HG03442 (cell line): ENCODE results near the gene F9.

ENCODE experiments used
- ATAC-seq: cut with Tn5 transposase; IDR thresholded peaks from one replicate; pipeline ENCODE4 v1.9.1; 2021; ENCODE audit warnings: mild to moderate bottlenecking, moderate library complexity; ENCODE audit not compliant: unreplicated experiment

F9 gene

DNA sequence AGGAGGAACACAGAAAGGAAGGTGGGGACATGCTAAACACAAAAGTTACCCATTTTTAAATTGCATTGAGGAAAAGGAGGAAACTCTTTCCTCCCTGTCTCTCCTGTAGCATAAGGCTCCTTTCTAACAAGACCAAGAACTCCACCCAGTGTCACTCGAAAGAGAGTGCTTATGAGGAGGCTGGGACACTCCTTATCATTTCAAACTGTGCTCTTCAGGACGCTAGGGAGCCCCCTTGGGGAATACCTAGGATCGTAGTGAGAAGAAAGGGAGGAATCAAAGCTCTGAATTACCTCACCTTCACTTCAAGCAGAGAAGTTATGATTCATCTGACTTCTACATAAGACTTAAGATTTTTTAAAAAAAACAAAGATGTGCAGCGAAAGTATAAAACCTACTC, 65.5 kb downstream of the F9 start:
- ATAC-seq, result no peak

DNA sequence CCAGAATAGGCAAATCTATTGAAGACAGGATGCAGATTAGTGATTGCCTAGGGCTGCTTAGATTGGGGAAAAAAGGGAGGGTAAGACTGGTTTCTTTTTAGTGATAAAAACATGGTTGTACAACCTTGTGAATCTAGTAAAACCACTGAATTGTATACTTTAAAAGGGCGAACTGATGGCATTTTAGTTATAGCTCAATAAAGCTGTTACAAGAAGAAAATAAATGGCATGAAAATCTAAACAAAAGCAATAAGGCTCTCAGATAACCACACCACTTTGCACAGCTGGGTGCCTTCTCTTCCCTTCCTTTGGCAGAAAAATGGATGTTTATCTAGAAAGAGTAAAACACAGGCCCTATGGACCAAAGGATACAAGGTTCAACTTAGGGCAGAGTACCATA, 69.6 kb downstream of the F9 start:
- ATAC-seq, result no peak
